GM12892 (cell line): Measurements from ENCODE around the gene NMS.

Source experiments
- POLR2A ChIP-seq: IDR thresholded peaks from 2 replicates; pipeline ENCODE4 v1.6.1; 2011; ENCODE audit warnings: low read depth, low read length, control low read depth
- TAF1 ChIP-seq: IDR thresholded peaks from 2 replicates; pipeline ENCODE4 v1.6.1; 2011; ENCODE audit warnings: low read depth, mild to moderate bottlenecking, control low read depth, low read length, borderline replicate concordance

DNA sequence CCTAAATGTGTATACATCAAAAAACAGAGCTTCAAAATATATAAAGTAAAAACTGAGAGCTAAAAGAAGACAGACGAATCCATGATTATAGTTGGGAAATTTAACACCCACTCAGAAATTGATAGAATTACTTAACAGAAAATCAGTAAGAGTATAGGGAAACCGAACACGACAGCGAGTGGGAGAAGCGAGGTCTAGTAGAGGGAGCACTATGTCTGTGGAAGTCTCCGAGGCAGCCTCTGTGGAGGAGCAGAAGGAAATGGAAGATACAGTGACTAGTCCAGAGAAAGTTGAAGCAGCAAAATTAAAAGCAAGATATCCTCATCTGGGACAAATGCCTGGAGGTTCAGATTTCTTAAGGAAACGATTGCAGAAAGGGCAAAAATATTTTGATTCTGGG, 38.8 kb downstream of the NMS start:
- TF ChIP-seq TAF1, result no peak
- TF ChIP-seq POLR2A, result no peak
